Measurements from ENCODE around the gene CSH1.
"Not testable (repeated sequence)": the region's sequence is repeated elsewhere in the genome, so short reads cannot be mapped to it uniquely, and the experiment has no call there.

The CSH1 gene

DNA sequence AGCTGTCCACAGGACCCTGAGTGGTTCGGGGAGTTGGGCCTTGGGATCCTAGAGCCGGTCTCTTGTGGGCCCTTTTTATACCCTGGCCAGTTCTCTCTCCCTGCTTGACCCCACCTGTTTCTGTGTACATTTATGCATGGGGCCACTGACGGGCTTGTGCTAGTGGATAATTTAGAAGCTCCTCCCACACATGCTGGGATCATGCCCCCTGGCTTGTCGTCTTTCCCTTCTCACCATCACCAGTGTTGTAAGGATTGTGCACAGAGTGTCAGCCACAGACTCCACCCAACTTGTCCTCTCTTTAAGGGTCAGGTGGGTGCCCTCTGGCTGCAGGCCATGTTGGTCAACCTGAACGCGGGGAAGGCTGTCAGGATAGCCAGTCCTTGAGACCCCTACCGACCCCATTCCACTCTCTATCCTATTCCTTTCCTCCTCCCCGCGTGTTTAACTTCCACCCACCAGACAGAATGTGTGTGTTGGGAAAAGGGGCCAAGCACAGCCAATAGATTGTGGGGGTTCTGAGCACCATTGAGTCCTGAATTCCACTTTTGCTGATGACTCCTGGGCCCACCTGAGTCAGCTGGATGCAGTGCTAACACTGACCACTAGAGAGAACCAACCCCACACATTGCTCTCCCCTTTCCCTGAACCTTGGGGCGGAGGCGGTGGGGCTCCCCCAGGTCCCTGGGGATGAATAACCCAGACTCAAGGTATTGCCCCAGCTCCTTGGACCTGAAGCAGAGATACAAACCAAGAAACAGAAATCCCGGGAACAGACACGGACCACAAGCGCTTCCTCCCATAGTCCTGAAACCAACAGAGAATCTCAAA, at the start of gene CSH1:
Gene CSH1 (minus strand): TSS at position 51 of the 831 bp plus-strand sequence. CDS start 63 bp downstream, outside the sequence.
- not testable (repeated sequence) for DNase-seq (ENCODE audit: low read depth in 2 of 3, low spot score in 2 of 3)

- DNase-seq (ENCODE audit: low read depth in 2 of 3, low spot score in 2 of 3): no peak
These were observed 49.5 kb upstream of the CSH1 start for GRCh38 chr17:63945784-63946439.

DNA sequence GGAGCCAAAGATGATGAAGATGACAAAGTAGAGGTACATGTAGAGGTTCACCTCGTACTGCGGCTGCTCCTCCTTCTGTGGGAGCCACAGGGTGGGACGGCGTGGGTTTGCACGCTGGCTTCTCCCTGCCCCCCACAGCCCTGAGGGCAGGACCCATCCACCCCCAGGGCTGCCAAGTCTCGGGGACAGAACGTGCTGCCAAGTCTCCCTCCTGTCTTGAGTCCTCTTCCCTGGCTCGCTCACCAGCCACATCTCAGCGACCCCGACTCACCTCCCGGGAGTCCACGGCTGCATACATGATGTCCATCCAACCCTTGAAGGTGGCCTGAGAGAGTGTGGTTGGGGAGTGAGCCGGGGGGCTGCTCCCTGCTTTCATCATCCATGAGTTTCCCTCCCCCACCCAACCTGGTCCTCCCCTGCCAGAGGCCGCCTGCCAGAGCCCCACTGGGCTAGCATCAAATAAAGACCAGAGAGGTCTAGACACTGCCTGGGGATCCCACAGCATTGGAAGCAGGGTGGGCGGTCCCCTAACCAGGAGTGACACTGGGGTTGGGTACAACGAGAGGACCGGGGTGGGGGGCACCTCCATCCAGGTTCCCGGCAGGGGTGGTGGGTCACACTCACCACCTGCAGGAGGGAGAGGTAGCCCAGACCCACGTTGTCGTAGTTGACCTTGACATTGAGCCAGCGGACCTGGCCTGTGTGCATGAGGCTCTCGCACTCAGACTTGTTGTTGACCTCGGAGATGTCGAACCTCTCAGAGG, 48.5 kb upstream of the CSH1 start:
- no peak for DNase-seq (ENCODE audit: low read depth in 2 of 3, low spot score in 2 of 3)

GRCh38 chr17:63943745-63944144, 47.4 kb upstream of the CSH1 start:
- DNase-seq (ENCODE audit: low read depth in 2 of 3, low spot score in 2 of 3): no peak

DNA sequence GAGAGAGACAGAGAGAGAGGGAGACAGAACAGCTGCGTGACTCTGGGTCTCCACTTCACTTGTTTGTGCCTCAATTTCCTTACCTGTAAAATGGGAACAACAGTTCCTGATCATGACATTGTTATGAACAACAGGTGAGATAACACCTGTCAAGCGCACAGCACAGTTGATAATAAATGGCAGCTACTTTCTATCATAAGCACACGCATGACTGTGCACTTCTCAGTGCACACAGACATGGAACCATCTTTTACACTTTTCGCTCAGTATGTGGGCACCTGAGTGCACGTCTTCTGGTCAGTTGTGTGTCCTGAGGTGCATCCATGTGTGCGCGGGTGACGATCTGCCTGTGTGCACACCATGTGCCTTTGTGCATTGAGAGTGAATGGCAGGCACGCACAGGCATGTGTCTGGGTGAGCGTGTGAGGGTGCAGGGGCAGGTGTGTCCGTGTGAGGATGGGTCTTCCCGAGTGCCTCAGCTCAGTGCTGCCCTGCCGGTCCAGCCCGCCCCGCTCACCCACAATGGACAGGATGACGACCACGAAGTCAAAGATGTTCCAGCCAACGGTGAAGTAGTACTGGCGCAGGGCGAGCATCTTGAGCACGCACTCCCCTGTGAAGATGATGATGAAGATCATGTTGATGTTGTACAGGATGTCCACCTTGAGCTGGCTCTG, 46.1 kb upstream of the CSH1 start:
- DNase-seq (ENCODE audit: low read depth in 2 of 3, low spot score in 2 of 3): no peak

GRCh38 chr17:63941751-63942150, 45.4 kb upstream of the CSH1 start:
- no peak for DNase-seq (ENCODE audit: low read depth in 2 of 3, low spot score in 2 of 3)

- DNase-seq (ENCODE audit: low read depth in 2 of 3, low spot score in 2 of 3): no peak
These were observed 44.8 kb upstream of the CSH1 start for GRCh38 chr17:63941162-63941561.

GRCh38 chr17:63940584-63940983, 44.2 kb upstream of the CSH1 start:
- no peak for DNase-seq (ENCODE audit: low read depth in 2 of 3, low spot score in 2 of 3)

GRCh38 chr17:63939884-63940283, 43.5 kb upstream of the CSH1 start:
- no peak for DNase-seq (ENCODE audit: low read depth in 2 of 3, low spot score in 2 of 3)

DNA sequence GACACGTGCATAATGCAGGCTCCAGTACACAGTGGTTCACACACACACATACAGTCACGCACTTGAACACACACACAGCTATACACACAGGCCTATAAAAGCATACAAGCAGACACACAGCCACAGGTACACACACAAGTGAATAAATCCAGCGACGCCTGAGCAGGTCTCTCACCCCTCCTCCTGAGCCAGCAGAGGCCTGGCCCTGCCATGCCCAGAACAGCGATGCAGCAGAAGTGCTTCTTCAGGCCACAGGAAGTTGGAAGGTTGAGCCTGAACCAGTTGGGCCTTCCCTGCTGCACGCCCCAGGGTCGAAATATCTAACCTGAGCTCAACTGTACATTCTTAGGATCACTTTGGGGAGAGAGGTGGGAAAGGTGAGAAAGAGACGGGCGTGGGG, 43.0 kb upstream of the CSH1 start:
- DNase-seq (ENCODE audit: low read depth in 2 of 3, low spot score in 2 of 3): no peak

- no peak for DNase-seq (ENCODE audit: low read depth in 2 of 3, low spot score in 2 of 3)
These were observed 41.5 kb upstream of the CSH1 start for GRCh38 chr17:63937920-63938319.

GRCh38 chr17:63937319-63937718, 40.9 kb upstream of the CSH1 start:
- DNase-seq (ENCODE audit: low read depth in 2 of 3, low spot score in 2 of 3): no peak

DNA sequence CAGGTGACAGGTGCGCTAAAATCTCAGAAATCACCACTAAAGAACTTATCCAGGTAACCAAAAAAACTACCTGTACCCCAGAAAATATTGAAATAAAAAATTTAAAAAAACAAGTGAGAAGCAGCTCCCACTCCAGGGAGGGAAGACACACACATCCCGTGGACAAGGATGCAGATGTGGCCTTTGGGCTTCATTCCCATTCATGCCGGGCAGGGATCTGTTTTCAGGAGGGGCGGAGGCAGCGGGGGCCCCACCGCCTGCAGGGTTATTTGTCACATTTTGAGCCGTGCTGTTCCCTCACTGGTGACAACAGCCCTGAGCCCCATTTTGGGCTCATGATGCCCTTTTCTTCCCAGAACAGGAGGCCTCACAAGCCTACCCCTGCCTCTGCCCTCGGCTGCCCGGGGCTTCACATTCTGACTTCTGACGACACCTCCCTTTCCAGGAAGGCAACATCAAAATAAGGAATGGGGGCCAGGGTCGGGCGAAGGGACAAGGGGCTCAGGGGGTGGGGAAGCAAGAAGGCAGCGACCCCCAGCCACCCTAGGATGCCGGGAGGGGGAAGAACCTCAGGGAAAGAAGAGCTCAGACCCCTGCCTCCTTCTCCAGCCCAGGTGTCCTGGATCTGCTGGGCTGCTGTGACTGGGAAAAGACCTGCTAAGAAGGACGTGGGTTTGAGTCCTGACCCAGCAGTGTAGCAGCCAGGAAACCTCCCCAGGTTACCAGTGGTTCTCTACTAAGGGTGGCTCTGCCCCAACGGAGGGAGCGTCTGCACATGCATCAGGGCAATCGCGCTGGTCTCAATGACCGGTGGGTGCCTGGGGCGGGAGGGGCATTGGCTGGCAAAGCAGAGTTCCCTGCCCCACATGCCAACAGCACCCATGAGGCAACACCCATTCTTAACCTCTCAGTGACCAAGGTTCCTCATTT, 38.1 kb upstream of the CSH1 start:
- DNase-seq (ENCODE audit: low read depth in 2 of 3, low spot score in 2 of 3): no peak

DNA sequence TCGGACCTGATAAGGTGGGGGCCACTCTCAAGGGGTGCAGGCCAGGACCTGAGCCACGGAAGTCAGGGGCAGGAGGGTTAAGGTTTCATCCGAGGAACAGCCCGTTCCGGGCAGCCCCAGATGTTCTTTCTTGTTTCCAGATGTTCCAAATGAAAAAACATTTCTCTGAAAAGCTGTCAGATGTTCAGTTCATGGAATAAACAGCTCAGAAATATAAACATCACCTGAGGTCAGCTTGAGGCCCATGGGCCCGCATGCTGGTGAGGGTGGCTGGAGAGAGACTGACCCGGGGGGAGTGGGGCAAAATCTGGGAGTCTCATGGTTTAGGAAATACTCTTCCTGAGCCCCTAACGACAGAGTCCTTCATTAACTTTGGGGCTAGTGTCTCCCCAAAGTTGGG, 37.2 kb upstream of the CSH1 start:
- no peak for DNase-seq (ENCODE audit: low read depth in 2 of 3, low spot score in 2 of 3)

- no peak for DNase-seq (ENCODE audit: low read depth in 2 of 3, low spot score in 2 of 3)
These were observed 36.3 kb upstream of the CSH1 start for GRCh38 chr17:63932721-63933120.

- DNase-seq (ENCODE audit: low read depth in 2 of 3, low spot score in 2 of 3): peak in 1 of 3 experiments; percentile 21
These were observed 35.7 kb upstream of the CSH1 start, which contains the start of gene CD79B for GRCh38 chr17:63931981-63932561. CD79B (minus strand) TSS chr17:63932331; CDS start chr17:63932261, 70 bp downstream.

DNA sequence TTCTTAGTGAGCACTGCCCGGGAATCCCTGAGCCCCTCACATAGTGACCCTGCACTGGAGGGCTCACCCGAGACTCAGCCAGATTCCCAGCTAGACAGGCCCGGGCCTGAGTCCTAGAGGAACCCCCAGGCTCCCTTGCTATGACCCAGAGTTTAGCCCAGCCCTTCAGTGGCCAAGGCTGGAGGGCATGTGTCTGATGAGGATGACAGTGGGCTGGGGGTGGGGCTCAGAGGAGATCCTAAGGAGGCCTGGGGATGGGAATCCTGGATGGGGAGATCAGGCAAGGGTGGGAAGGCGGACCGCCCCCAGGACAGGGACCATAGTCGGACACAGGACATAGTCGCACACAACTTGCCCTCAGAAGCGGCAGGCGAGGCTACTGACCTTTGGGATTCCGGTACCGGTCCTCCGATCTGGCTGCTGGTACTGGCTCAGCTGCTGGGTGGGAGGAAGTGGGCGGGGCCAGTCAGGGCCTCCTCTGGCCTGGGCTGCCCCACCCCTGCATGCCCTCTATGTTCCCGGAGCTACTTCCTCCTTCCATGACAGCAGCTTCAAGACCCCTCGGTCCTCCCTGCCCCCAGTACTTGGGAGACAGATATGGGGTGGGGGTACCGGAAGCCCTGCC, 34.7 kb upstream of the CSH1 start:
- DNase-seq (ENCODE audit: low read depth in 2 of 3, low spot score in 2 of 3): no peak

GRCh38 chr17:63929860-63930766, 33.7 kb upstream of the CSH1 start:
- no peak for DNase-seq (ENCODE audit: low read depth in 2 of 3, low spot score in 2 of 3)
